K562 (cell line): ENCODE data around the gene TSEN54. TPM values are rescaled to one million over a fixed set of nuclear protein-coding genes. Genes with fewer than 3 reads are reported as not detected.

ENCODE experiments used
- CCNT2 ChIP-seq: IDR thresholded peaks from 2 replicates; pipeline ENCODE4 v1.6.1; 2011; ENCODE audit warnings: borderline replicate concordance, low read depth, mild to moderate bottlenecking, moderate library complexity, mixed read lengths, low read length; ENCODE audit not compliant: insufficient read length; ENCODE audit errors: extremely low read depth
- CEBPG ChIP-seq, 3 experiments: fragments of 200-800 bp in 1 of 3; sonication (Bioruptor generic) in 1 of 3; sonication (generic) in 1 of 3; formaldehyde crosslinking in 1 of 3; IDR thresholded peaks in 2 of 3; conservative IDR thresholded peaks in 1 of 3; 2 replicates each; pipeline versions ENCODE4 v1.6.1 to v1.8.0; 2016 to 2022; ENCODE audit warnings: missing compliant biosample characterization in 2 of 3, missing genetic modification characterization in 2 of 3, mild to moderate bottlenecking in 1 of 3, missing genetic modification reagents in 1 of 3
- CHD4 ChIP-seq: fragments of 200-600 bp; sonication (generic); IDR thresholded peaks from 3 replicates; pipeline ENCODE4 v1.6.1; 2012; ENCODE audit warnings: low read depth, mild to moderate bottlenecking, mixed read lengths, low read length, inconsistent platforms; ENCODE audit not compliant: insufficient read depth, insufficient replicate concordance, poor library complexity, severe bottlenecking
- GABPA ChIP-seq: fragments of 200-800 bp; sonication (Bioruptor generic); conservative IDR thresholded peaks from 2 replicates; pipeline ENCODE4 v1.6.1; 2016; ENCODE audit warnings: low read depth, missing genetic modification characterization, missing compliant biosample characterization
- HMG20B ChIP-seq: fragments of 250-450 bp; sonication (Bioruptor Pico); IDR thresholded peaks from 2 replicates; pipeline ENCODE4 v1.5.0; 2021; ENCODE audit warnings: mild to moderate bottlenecking
- NRF1 ChIP-seq, 2 experiments: fragments of 450-650 bp; IDR thresholded peaks in 1 of 2; conservative IDR thresholded peaks in 1 of 2; 2 replicates each; pipeline ENCODE4 v1.6.1; 2014; ENCODE audit warnings: mild to moderate bottlenecking in 2 of 2
- RERE ChIP-seq: sonication (generic); formaldehyde crosslinking; IDR thresholded peaks from 2 replicates; pipeline ENCODE4 v1.8.0; 2023; ENCODE audit warnings: missing genetic modification reagents, mild to moderate bottlenecking, borderline replicate concordance
- SMAD4 ChIP-seq: fragments of 250-450 bp; sonication (Bioruptor Pico); conservative IDR thresholded peaks from 2 replicates; pipeline ENCODE4 v1.8.0; 2021; ENCODE audit warnings: inconsistent platforms, mild to moderate bottlenecking, moderate library complexity
- STAG1 ChIP-seq: sonication (generic); formaldehyde crosslinking; IDR thresholded peaks from 2 replicates; pipeline ENCODE4 v1.5.0; 2020; ENCODE audit warnings: missing genetic modification reagents, borderline replicate concordance
- TOE1 ChIP-seq, 2 experiments: fragments of 450-650 bp in 1 of 2; sonication (generic) in 1 of 2; formaldehyde crosslinking in 1 of 2; IDR thresholded peaks; 2 replicates each; pipeline versions ENCODE4 v1.7.1 to v1.8.0; 2016 to 2022; ENCODE audit warnings: borderline replicate concordance in 2 of 2, mild to moderate bottlenecking in 2 of 2, antibody characterized with exemption in 1 of 2, inconsistent platforms in 1 of 2, low read depth in 1 of 2, missing genetic modification reagents in 1 of 2, moderate library complexity in 1 of 2
- TSHZ1 ChIP-seq: fragments of 250-450 bp; sonication (Bioruptor Pico); IDR thresholded peaks from 2 replicates; pipeline ENCODE4 v1.4.0; 2020; ENCODE audit warnings: mild to moderate bottlenecking, moderate library complexity
- XRCC5 ChIP-seq: fragments of 200-400 bp; formaldehyde crosslinking; IDR thresholded peaks from 2 replicates; pipeline ENCODE4 v1.6.1; 2017; ENCODE audit warnings: low read depth, mild to moderate bottlenecking, low read length
- YY1 ChIP-seq, 3 experiments: IDR thresholded peaks; 2 replicates each; pipeline ENCODE4 v1.6.1; 2011; ENCODE audit warnings: low read length in 2 of 3, mild to moderate bottlenecking in 2 of 3, moderate library complexity in 2 of 3, borderline replicate concordance in 1 of 3, control low read depth in 1 of 3, low read depth in 1 of 3; ENCODE audit not compliant: insufficient read depth in 3 of 3, insufficient replicate concordance in 2 of 3, control insufficient read depth in 1 of 3, insufficient read length in 1 of 3; ENCODE audit errors: extremely low read depth in 1 of 3
- ZEB2 ChIP-seq: fragments of 450-650 bp; IDR thresholded peaks from 2 replicates; pipeline ENCODE4 v1.6.1; 2016
- ZNF449 ChIP-seq: fragments of 250-450 bp; sonication (Bioruptor Pico); IDR thresholded peaks from 2 replicates; pipeline ENCODE4 v1.8.0; 2022; ENCODE audit warnings: moderate library complexity, mild to moderate bottlenecking, inconsistent platforms
- polyA plus RNA-seq, 8 experiments: library from polyadenylated mRNA; depleted of rRNA in 4 of 8; stranded (reverse) in 5 of 8; unstranded in 3 of 8; fragments of >200 nt; fragmentation: Nextera tagmentation in 2 of 8; fragmentation: Illumina TruSeq in 1 of 8; extraction: Ambion mirVana in 2 of 8; extraction: Trizol in 1 of 8; gene quantifications; 2 replicates each; pipeline versions ENCODE4 v1.2.1 to v1.2.3, GENCODE V29; 2011 to 2014; ENCODE audit warnings: inconsistent platforms in 1 of 8, missing spikeins in 1 of 8
- total RNA-seq, 7 experiments: library from RNA; depleted of rRNA in 6 of 7; stranded (reverse); fragments of >200 nt in 6 of 7; fragmentation: Illumina TruSeq in 2 of 7; extraction: Trizol in 2 of 7; gene quantifications; 2 replicates each; pipeline versions ENCODE4 v1.2.1 to v1.2.3, GENCODE V29; 2011 to 2021; ENCODE audit warnings: low replicate concordance in 1 of 7

The TSEN54 gene
- total and polyA plus RNA-seq, 9 of the 15 experiments (the other 6 are each of a cell fraction or from before 2014, with no cell fraction given), result 5.9 to 64.3 (median 48.9) TPM

DNA sequence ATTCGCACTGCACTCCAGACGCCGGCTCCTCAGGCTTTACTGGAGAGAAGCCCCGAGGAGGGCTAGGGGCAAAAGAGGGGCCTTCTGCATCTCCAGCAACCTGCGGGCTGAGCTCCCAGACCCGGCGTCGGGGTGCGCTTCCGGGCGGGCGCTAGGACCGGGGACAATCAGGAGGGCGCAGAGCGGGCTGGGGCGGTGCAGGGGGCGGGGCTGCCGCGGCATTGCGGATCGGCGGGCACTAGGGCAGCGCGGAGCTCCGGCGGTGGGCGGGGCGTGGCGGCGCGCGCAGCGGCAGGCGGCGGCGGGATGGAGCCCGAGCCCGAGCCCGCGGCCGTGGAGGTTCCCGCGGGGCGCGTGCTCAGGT lies at the start of gene TSEN54 (continued):
- TF ChIP-seq TSHZ1, result no peak
- TF ChIP-seq CHD4, result no peak
- TF ChIP-seq STAG1 (CRISPR knock-in tag), result no peak
- TF ChIP-seq ZEB2, result no peak
- peak; percentile 65 for TF ChIP-seq GABPA (tag)
- peak; percentile 96 for TF ChIP-seq TOE1 (IDR thresholded peaks at IDR 0.05; ENCODE audit: borderline replicate concordance)
- TF ChIP-seq TOE1 (CRISPR knock-in tag; IDR thresholded peaks at IDR 0.05; ENCODE audit: borderline replicate concordance, low read depth), result no peak
- peak in 2 of 3 experiments; percentile 47 to 60 for TF ChIP-seq YY1 (IDR thresholded peaks at IDR 0.05; ENCODE audit: borderline replicate concordance in 1 of 3, control insufficient read depth in 1 of 3, extremely low read depth in 1 of 3, insufficient read depth in 3 of 3, insufficient read length in 1 of 3, insufficient replicate concordance in 2 of 3, low read depth in 1 of 3, low read length in 2 of 3)
- no peak for TF ChIP-seq HMG20B
- peak; percentile 10; the same call in 1 of the 2 replicates for TF ChIP-seq XRCC5
- no peak for TF ChIP-seq ZNF449 (CRISPR knock-in tag)
- peak in 1 of 2 experiments; percentile 26; a peak in 1 of 4 replicates for TF ChIP-seq NRF1 (conservative IDR thresholded peaks at IDR 0.05 in 1 of 2, IDR thresholded peaks at IDR 0.05 in 1 of 2)
- no peak for TF ChIP-seq SMAD4 (CRISPR knock-in tag)
- TF ChIP-seq RERE, result no peak
- peak; percentile 78 for TF ChIP-seq CCNT2
- TF ChIP-seq CEBPG (CRISPR knock-in tag; IDR thresholded peaks at IDR 0.05), result no peak
- TF ChIP-seq CEBPG (tag; conservative IDR thresholded peaks at IDR 0.05 in 1 of 2, IDR thresholded peaks at IDR 0.05 in 1 of 2), result no peak
